ES-I3 (cell line): ENCODE data around the gene ATP9B.
"Not testable (repeated sequence)": the region's sequence is repeated elsewhere in the genome, so short reads cannot be mapped to it uniquely, and the experiment has no call there.

ENCODE experiments used
- H3K36me3 ChIP-seq: 2 replicates; pipeline ENCODE4 v1.6.1; 2013; ENCODE audit warnings: mild to moderate bottlenecking, low read length, control low read depth, moderate library complexity; ENCODE audit not compliant: insufficient read depth
- H3K4me1 ChIP-seq: 2 replicates; pipeline ENCODE4 v1.6.1; 2013; ENCODE audit warnings: mild to moderate bottlenecking, control low read depth, low read length; ENCODE audit not compliant: insufficient read depth
- H3K9ac ChIP-seq: 2 replicates; pipeline ENCODE4 v1.6.1; 2013; ENCODE audit warnings: low read depth, mild to moderate bottlenecking, low read length, moderate library complexity
- H3K9me3 ChIP-seq: 2 replicates; pipeline ENCODE4 v1.6.1; 2013; ENCODE audit warnings: mild to moderate bottlenecking, low read length, moderate library complexity; ENCODE audit not compliant: control insufficient read depth, insufficient read depth

ATP9B gene

DNA sequence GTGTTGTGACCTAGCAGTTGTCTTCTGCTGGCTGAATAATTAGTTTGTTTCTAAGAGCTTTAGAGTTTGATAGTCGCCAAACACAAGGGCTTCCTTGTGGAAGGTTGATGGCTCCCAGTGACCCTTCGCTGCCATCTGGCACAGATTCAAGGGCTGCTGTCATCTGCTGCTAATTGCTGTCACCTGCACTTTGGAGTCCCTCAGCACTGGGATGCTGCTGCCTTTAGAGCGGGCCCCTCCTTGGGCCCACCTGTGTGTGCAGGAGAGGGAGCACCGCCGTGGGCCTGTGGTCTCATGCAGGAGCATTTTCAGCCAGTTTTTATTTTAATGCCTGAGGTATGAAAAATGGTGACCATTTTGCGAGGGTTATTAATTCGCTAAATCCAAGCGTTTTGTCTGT is 172.6 kb downstream of the ATP9B start:
- H3K9me3 ChIP-seq, result no peaks in the 10 kb centered on the region
- no peak overlapping the region for H3K9ac ChIP-seq
- H3K4me1 ChIP-seq, result no peaks in the 10 kb centered on the region
- no peaks in the 10 kb centered on the region for H3K36me3 ChIP-seq

DNA sequence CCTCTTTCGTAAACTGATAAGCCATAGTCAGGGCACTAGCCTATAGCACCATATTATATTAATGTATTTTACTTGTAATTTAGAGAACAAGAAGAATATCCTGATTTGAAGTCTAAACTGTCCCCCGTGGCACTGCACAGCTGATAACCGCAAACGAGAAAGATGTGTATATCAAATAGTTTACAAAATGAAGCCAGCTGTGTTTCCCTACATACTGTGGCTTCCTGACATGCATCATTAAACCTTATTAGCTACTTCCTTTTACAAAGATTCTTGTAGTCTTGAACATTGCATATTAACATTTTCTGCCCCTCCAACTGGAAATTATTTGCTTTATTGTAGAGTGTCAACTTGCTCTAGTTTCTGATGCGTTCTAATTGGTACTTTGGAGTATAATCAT is 173.1 kb downstream of the ATP9B start:
- Histone ChIP-seq H3K9me3 (no peaks in the 10 kb centered on the region), H3K36me3 (no peaks in the 10 kb centered on the region), H3K4me1 (no peaks in the 10 kb centered on the region), H3K9ac (no peak overlapping the region)

DNA sequence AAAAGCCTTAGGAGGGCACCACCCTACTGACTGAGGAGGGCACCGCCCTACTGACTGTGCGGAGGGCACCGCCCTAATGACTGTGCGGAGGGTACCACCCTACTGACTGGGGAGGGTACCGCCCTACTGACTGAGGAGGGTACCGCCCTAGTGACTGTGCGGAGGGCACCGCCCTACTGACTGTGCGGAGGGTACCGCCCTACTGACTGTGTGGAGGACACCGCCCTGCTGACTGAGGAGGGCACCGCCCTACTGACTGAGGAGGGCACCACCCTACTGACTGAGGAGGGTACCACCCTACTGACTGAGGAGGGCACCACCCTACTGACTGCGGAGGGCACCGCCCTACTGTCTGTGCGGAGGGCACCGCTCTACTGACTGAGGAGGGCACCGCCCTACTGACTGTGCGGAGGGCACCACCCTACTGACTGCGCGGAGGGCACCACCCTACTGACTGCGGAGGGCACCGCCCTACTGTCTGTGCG is 176.4 kb downstream of the ATP9B start:
- H3K36me3 ChIP-seq, result no peaks in the 10 kb centered on the region
- no peak overlapping the region for H3K9ac ChIP-seq
- H3K9me3 ChIP-seq, result no peaks in the 10 kb centered on the region
- H3K4me1 ChIP-seq, result no peaks in the 10 kb centered on the region

DNA sequence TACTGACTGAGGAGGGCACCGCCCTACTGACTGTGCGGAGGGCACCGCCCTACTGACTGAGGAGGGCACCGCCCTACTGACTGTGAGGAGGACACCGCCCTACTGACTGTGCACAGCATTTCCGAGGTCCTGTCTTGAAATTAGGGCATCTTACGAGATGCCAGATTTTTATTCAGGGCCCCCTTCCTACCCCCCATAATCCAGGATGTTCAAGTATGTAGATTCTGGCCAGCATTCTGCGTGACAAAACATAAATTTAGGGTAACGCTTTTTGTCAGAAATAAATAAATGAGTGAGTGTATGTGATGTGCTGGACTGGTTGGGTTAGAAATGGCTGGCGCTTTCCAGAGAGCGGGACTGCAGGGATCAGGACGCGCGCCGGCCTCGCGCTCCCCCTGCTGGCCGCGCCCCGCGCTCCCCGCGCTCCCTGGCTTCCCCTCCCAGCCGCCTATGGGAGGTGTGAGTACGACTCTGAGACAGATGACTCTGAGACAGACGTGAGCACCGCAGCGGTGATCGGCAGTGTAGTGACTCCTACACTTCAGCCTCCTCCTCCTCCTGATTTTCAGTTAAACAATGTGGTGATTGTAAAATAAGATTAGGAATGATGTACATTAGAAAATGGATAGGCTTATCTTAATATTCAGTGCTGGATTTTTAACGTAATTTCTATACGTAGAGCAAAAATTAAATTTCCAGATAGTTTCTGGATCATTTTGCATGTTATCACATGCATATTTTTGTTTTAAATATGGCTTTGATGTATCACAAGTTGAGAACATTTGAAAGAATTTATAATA is 177.3 kb downstream of the ATP9B start:
- Histone ChIP-seq H3K36me3 (no peaks in the 10 kb centered on the region), H3K9me3 (no peaks in the 10 kb centered on the region), H3K9ac (no peak overlapping the region), H3K4me1 (no peaks in the 10 kb centered on the region)

DNA sequence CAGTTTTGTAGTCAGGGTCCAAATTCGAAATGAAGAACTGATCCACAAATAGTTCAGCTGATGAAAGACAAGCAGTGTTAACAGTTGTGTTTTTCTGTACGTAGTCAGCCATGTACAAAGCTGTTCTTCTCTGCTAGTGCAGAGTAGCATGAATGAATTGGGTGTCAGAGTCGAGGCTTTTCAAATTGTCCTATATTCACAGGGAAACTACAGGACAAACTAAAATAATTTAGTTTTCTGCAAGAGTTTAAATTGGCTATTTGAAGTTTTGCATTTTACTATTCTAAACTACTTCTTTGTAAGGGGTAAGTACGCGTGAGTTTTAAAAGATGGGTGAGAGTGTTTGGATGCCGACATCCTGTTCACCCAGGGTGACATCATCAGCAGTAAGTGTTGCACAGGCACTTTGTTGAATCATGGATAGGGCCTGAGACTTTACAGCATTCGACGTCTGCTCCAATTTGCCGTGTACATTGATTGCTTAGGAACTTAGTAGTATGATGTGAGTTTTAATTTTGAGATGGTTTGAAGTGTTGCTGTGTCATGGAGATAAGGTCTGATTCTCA is 179.4 kb downstream of the ATP9B start:
- H3K36me3 ChIP-seq, result no peaks in the 10 kb centered on the region
- H3K9ac ChIP-seq, result no peak overlapping the region
- no peaks in the 10 kb centered on the region for H3K9me3 ChIP-seq
- H3K4me1 ChIP-seq, result no peaks in the 10 kb centered on the region

DNA sequence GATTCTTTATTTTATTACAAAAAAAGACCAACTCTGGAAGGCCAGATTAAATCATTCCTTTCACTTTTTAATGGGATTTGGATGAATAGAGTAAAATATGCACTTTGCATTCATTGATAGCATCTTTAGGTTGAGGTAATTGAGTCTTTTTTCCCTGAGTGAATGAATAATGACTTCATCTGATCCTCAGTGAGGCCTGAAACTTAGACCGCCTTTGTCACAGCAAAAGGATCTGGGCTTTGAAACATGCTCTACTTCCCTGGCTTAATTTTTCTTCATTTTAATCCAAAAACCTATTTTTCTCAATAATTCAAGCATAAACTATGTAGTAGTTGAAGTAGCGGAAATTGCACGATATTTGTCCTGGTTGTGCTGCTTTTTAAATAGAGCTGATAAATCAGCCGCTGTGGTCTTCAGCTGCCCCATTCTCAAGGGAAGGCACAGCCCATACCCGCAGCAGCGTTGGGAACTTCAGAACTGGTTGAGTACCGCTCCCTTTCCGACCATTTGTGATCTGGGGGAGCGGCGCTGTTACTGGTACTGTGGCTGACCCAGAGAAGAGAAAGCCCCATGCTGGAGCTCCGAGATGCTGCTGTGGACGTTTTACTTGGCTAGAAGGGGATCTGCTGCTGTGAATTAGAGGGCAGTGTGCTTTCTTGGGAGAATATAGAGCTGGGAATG is 181.2 kb downstream of the ATP9B start:
- Histone ChIP-seq H3K9me3 (no peaks in the 10 kb centered on the region), H3K4me1 (no peaks in the 10 kb centered on the region), H3K9ac (no peak overlapping the region), H3K36me3 (no peaks in the 10 kb centered on the region)

DNA sequence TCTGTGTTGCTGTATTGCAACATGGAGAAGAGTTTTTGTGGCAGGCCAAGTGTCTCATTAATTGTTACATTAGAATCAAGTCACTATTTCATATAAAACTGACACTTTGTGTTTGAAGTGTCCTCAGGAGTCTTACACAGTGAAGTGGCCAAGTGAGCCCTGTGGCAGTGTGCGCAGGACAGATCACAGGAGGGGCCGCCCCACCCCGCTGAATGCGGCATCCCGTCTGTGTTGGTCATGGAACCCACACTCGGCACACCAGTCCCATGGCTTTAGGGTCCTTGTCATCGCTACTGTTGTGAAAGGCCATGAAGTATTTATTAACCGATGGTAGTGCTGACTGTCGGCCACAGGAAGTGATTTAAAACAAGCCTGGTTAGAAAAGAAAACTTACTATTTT is 181.8 kb downstream of the ATP9B start:
- no peaks in the 10 kb centered on the region for H3K4me1 ChIP-seq
- no peaks in the 10 kb centered on the region for H3K9me3 ChIP-seq
- H3K9ac ChIP-seq, result no peak overlapping the region
- H3K36me3 ChIP-seq, result no peaks in the 10 kb centered on the region

DNA sequence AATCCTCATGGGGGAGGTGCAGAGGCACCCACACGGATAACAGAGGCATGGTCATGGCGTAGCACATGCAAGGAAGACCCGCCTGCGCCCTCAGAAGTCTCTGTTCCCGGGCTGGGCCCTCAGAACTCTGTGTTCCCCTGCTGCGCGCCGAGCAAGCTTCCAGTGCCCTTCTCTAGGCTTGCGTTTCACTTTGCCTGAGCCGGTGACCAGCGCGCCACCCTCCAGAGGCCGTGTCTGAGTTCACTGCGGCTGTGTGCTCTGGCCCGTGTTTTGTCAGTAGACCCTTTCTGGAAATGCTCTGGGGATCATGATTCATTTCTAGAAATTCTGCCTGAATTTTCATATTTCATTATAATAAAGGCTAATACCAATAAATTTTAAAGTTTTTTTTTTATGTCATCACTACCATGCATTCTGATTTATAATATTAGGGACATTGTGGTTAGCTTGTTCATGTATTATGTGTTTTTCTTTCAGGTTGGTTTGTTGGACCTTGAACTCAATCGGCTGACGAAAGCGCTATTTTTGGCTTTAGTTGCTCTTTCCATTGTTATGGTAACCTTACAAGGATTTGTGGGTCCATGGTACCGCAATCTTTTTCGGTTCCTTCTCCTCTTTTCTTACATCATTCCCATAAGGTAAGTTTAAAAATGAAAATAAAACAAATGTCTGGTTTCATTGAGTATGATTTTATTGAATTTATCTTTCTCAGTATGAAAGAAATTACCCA is 183.9 kb downstream of the ATP9B start:
- H3K9ac ChIP-seq, result no peak overlapping the region
- H3K4me1 ChIP-seq, result no peaks in the 10 kb centered on the region
- H3K9me3 ChIP-seq, result no peaks in the 10 kb centered on the region
- no peaks in the 10 kb centered on the region for H3K36me3 ChIP-seq

DNA sequence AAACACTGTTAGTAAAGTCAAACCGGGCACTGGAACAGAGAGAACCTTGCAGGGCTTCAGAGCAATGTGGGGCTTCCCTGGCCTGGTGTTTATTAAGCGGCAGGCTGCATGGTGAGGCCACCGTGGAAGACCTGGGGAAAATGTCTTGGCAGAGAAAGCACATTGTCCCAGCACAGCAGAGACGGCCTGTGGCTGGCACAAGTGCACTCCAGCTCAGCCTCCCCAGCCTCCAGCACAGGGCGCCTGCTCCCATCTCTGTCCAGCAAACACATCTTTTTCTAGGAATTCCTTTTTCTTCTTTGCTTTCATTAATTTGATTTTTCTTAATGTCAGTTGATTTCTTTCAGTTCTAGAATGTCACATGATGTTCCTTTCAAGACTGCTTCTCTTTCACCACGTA is 188.3 kb downstream of the ATP9B start:
- no peaks in the 10 kb centered on the region for H3K36me3 ChIP-seq
- H3K4me1 ChIP-seq, result no peaks in the 10 kb centered on the region
- no peaks in the 10 kb centered on the region for H3K9me3 ChIP-seq
- H3K9ac ChIP-seq, result no peak overlapping the region

DNA sequence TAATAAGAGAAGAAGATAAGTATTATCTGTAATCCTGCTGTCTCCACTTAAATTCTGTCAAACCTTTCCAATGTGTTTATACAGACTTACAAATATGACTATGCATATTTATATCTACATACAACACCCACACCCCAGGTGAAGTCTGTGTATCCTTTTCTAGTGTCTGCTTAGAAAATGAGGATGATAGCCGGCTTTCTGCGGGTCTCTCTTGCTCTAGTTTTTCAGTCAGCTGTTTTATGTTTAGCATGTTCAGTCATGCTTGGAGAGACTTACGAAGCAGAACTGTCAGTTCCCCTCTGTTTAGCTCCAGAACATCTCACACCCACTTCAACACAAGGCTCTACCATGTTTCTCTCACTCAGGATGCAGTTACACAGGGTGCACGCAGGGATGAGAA is 189.3 kb downstream of the ATP9B start:
- no peaks in the 10 kb centered on the region for H3K36me3 ChIP-seq
- H3K9me3 ChIP-seq, result no peaks in the 10 kb centered on the region
- H3K4me1 ChIP-seq, result no peaks in the 10 kb centered on the region
- H3K9ac ChIP-seq, result no peak overlapping the region

DNA sequence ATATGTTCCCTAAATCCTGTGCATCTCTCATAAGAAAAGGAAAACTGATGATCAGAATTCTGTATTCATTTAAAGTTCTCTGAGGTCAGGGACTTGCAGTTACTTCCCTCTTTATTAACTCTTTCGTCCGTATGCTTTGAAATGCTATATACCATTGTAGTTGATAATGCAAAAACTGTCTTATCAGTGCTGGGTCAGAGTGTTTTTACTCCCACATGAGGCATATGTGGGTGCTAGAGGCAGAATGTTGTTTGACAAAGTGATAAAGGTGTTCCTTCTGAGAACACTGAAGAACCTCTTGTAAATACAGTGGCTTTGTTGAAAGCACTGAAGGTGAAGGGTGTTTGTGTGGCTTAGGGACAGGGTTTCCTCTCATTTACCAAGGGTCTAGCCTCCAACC is 190.0 kb downstream of the ATP9B start:
- no peaks in the 10 kb centered on the region for H3K36me3 ChIP-seq
- no peaks in the 10 kb centered on the region for H3K9me3 ChIP-seq
- H3K4me1 ChIP-seq, result no peaks in the 10 kb centered on the region
- no peak overlapping the region for H3K9ac ChIP-seq

DNA sequence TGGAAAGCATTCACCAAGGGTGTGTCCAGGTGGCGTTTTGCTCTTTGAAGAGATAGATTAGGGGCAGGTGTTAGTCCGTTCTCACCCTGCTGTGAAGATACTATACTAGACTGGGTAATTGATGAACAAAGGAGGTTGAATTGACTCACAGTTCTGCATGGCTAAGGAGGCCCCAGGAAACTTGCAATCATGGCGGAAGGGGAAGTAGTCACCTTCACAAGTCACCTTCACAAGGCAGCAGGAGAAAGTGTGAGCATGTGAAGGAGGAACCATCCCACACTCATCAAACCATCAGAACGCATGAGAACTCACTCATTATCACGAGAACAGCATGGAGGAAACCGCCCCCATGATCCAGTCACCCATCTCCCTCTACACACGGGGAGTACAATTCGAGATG is 190.8 kb downstream of the ATP9B start:
- no peaks in the 10 kb centered on the region for H3K4me1 ChIP-seq
- H3K9me3 ChIP-seq, result no peaks in the 10 kb centered on the region
- H3K9ac ChIP-seq, result no peak overlapping the region
- H3K36me3 ChIP-seq, result no peaks in the 10 kb centered on the region

DNA sequence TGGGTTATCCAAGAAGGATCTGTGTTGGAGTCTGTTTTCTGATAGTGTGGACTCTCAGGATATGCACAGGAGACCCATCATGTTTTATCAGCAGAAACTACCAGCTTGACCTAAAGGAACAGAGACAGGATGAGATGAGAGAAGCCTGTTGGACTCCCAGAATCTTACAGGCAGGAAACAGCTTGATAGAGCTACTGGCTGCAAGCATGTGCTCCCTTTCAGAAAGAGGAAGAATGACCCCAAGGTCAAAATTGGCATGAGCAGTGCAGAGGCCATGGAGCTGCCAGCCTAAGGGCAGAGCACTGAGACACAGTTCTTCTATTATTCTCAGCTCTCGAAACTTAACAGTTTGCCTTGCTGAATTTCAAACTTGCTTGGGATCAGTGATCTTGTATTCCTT is 191.3 kb downstream of the ATP9B start:
- Histone ChIP-seq H3K4me1 (no peaks in the 10 kb centered on the region), H3K36me3 (no peaks in the 10 kb centered on the region), H3K9me3 (no peaks in the 10 kb centered on the region)

DNA sequence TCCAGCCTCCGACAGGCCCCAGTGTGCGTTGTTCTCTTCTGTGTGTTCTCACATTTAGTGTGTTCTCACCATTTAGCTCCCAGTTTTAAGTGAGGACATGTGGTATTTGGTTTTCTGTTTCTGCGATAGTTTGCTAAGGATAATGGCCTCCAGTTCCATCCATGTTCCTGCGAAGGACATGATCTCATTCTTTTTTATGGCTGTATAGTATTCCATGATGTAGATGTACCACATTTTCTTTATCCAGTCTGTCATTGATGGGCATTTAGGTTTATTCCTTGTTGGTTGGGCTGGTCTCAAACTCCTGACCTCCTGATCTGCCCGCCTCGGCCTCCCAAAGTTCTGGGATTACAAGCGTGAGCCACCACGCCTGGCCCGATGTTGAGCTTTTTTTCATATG is 195.9 kb downstream of the ATP9B start:
- not testable (repeated sequence) for H3K9ac ChIP-seq, H3K4me1 ChIP-seq, H3K36me3 ChIP-seq, H3K9me3 ChIP-seq

More for the DNA sequence above, 191.3 kb downstream of the ATP9B start:
- H3K9ac ChIP-seq, result no peak overlapping the region
